Keratinocyte (primary cell): ENCODE measurements around the gene COQ10B.

Source experiments
- CTCF ChIP-seq, 3 experiments: IDR thresholded peaks in 1 of 3; conservative IDR thresholded peaks in 1 of 3; optimal IDR thresholded peaks in 1 of 3; 2 replicates in 2 of 3; 3 replicates in 1 of 3; pipeline versions ENCODE3 to v1.5.1; 2011; ENCODE audit warnings: low read length in 3 of 3, mild to moderate bottlenecking in 3 of 3, moderate library complexity in 2 of 3, control low read depth in 1 of 3, inconsistent platforms in 1 of 3; ENCODE audit not compliant: insufficient read depth in 2 of 3; ENCODE audit errors: extremely low read depth in 1 of 3
- EZH2 ChIP-seq: IDR thresholded peaks from one replicate; pipeline ENCODE4 v1.6.1; 2012; ENCODE audit warnings: inconsistent platforms, mild to moderate bottlenecking, low read length, moderate library complexity

GRCh38 chr2:197500503-197501131 is 47.3 kb downstream of the COQ10B start:
- TF ChIP-seq CTCF (optimal IDR thresholded peaks at IDR 0.05 in 1 of 3, IDR thresholded peaks at IDR 0.05 in 1 of 3, conservative IDR thresholded peaks at IDR 0.05 in 1 of 3; ENCODE audit: extremely low read depth in 1 of 3, insufficient read depth in 2 of 3, low read length in 3 of 3) (no peak), EZH2 (no peak)
